Activated T-helper 1 cell treated with anti-CD3 and anti-CD28 coated beads, Interleukin-12 subunit alpha, Interleukin-12 subunit beta, Interleukin-2, Interleukin-4 antibody, amounts not matched to agents 30 ng/mL and 10 ng/mL and 1 ng/mL, durations not matched to agents 14 hours and 24 hours and 36 hours (primary cell): ENCODE results near the gene NHLRC4. TPM values are rescaled to one million over a fixed set of nuclear protein-coding genes. Genes with fewer than 3 reads are reported as not detected.

Source experiments
- DNase-seq: peaks from one replicate; pipeline ENCODE4 v3.0.0; 2021; ENCODE audit warnings: low spot score
- H3K27ac Mint-ChIP-seq: one replicate; pipeline ENCODE4 v1.8.0; 2021; ENCODE audit warnings: mild to moderate bottlenecking, mixed read lengths
- H3K27me3 Mint-ChIP-seq: one replicate; pipeline ENCODE4 v1.8.0; 2022; ENCODE audit warnings: mild to moderate bottlenecking, moderate library complexity, mixed read lengths; ENCODE audit not compliant: insufficient read depth
- H3K36me3 Mint-ChIP-seq: one replicate; pipeline ENCODE4 v1.8.0; 2021; ENCODE audit warnings: low read depth, mixed read lengths
- H3K4me1 Mint-ChIP-seq: one replicate; pipeline ENCODE4 v1.8.0; 2021; ENCODE audit warnings: low read depth, mixed read lengths
- H3K4me3 Mint-ChIP-seq: one replicate; pipeline ENCODE4 v1.8.0; 2021; ENCODE audit warnings: mild to moderate bottlenecking, moderate library complexity, mixed read lengths
- H3K9me3 Mint-ChIP-seq: one replicate; pipeline ENCODE4 v1.8.0; 2021; ENCODE audit warnings: mixed read lengths
- intact Hi-C: fragments of 100-400 bp; cut with micrococcal nuclease; formaldehyde crosslinking; loops from one replicate; pipeline ENCODE4 v1.15.1; 2024
- total RNA-seq: library from RNA; stranded (reverse); gene quantifications from 2 replicates; pipeline ENCODE4 v1.2.3, GENCODE V29; 2022

The NHLRC4 gene, protein sequence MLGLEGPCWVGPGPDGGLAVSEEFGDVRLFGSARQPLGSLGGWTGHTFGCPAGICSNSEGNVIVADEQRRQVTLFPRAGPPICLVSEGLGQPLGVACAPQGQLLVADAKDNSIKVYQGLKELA
- 1.0 and 1.2 TPM in 2 replicates for total RNA-seq

DNA sequence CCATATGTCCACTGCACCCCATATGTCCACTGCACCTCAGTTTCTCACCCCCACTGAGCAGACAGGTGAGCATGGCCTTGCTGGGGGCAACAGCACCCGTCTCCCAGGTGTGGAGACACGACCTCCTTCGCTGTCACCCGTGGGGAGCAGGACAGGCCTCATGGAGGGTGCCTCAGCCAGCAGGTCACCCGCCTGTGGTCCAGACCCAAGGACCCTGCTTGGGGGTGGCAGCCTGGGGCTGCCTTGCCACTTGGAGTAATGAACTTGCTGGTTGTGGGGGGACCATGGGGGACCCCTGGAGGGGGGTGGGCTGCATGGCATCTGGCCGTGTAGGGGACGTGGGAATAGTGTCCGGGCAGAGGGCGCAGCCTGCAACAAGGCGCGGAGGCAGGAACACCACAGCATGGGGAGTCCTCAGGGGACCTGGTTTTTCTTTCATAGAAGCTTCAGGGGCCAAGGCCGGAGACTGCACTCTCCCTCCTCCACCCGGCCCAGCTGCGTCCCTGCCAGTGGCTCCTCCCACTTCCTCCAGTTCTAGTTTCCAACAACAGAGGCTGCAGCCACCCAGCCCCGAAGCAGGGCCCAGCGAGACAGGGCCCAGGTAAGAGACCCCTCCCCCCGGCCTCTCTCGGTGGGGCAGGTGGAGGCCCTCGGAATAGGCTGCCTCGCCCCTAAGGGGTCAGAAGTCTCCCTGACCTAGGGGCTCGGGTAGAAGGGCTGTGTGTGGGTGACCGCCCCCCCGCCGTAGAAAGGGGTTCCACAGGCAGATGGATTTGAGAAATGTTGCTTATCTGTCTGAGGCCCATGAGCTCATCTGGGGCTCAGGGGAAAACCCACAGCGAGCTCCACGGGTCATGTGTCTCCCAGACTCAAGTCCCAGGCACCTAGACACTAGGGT, at the start of gene NHLRC4:
Gene NHLRC4, plus strand, starts transcription at position 531 of the 898 bp plus-strand sequence. CDS start 1,043 bp downstream, outside the sequence.
- DNase-seq, result peak; percentile 58
- intact Hi-C loops, result loop anchor here (2.0 kb wide), 1 partner anchor 70 kb away; the partner anchor contains the start of gene METTL26
- Mint-ChIP-seq H3K9me3 (no peaks in the 10 kb centered on the region), H3K27ac (peak within 1 kb of the TSS; percentile 83), H3K4me3 (peak within 1 kb of the TSS; percentile 64), H3K4me1 (peaks cover 29% of the 10 kb centered on the region), H3K27me3 (peaks cover 4% of the 10 kb centered on the region), H3K36me3 (no peaks in the 10 kb centered on the region)

DNA sequence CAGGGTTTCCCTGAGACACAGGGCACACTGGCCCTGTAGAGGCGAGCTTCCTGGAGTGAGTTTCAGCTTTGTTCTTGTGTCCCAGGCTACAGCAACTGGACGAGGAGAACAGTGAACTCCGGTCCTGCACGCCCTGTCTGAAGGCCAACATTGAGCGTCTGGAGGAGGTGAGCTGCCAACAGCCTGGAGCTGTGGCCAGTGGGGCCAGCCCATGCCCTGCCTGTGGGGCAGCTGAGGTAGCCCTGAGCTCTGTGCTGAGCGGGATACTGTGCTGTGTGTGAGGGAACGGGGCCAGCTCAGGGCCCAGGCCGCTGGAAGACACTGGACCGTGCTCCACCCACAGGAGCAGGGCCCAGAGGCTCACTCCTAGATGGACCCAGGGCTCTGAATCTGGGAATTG, 47.9 kb upstream of the NHLRC4 start:
- H3K27ac Mint-ChIP-seq, result no peak overlapping the region
- peaks cover 2% of the 10 kb centered on the region for H3K36me3 Mint-ChIP-seq
- DNase-seq, result no peak
- no peaks in the 10 kb centered on the region for H3K4me1 Mint-ChIP-seq
- no peak overlapping the region for H3K4me3 Mint-ChIP-seq
- no peaks in the 10 kb centered on the region for H3K27me3 Mint-ChIP-seq
- no peaks in the 10 kb centered on the region for H3K9me3 Mint-ChIP-seq
- intact Hi-C loops, result no loop called here

DNA sequence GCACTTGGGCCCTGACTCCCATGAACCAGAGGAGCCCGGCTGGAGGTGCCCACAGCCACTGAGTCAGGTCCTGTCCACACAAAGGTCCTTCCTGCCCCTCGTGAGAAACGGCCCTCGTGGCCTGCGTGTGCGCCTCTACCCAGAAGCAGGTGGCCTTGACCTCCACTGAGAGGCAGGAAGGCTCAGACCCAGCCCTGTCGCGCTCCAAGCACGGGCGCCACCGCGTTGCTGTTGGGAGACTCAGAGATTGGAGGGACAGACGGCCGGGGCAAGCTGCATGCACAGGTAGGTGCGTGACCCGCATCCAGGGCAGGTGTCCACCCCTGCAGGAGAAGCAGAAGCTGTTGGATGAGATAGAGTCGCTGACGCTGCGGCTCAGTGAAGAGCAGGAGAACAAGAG, 47.4 kb upstream of the NHLRC4 start:
- H3K27ac Mint-ChIP-seq, result no peak overlapping the region
- intact Hi-C loops, result no loop called here
- H3K4me1 Mint-ChIP-seq, result no peaks in the 10 kb centered on the region
- no peaks in the 10 kb centered on the region for H3K27me3 Mint-ChIP-seq
- H3K4me3 Mint-ChIP-seq, result no peak overlapping the region
- H3K36me3 Mint-ChIP-seq, result peaks cover 2% of the 10 kb centered on the region
- no peak for DNase-seq
- no peaks in the 10 kb centered on the region for H3K9me3 Mint-ChIP-seq

DNA sequence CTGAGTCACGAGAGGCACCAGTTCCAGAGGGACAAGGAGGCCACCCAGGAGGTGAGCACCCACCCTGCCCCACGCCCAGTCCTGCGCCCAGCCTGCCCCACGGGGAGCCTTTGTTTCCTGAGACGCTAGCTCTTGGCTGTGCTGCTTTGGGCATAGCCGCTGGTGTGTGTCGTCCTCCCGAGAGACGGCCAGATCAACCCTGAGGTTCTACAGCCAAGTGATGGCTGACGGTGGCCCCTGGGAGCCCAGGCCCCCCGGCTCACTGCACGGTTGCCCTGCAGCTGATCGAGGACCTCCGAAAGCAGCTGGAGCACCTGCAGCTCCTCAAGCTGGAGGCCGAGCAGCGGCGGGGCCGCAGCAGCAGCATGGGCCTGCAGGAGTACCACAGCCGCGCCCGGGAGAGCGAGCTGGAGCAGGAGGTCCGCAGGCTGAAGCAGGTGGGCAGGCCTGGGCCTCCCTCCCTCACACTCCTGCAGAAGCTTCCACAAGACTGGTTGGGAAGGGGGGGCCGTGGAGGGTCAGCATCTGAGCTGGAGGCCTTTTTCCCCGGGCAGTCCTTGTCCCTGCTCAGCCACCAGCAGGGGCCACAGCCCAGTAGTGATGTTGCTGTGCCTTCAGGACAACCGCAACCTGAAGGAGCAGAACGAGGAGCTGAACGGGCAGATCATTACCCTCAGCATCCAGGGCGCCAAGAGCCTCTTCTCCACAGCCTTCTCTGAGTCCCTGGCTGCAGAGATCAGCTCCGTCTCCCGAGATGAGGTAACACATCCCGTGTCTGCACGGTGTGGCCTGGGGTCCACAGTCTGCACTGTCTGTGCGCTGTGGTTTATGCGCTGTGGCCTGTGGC, 46.7 kb upstream of the NHLRC4 start:
- Mint-ChIP-seq H3K4me3 (no peak overlapping the region), H3K4me1 (peaks cover under 1% of the 10 kb centered on the region), H3K27ac (no peak overlapping the region), H3K36me3 (peaks cover 2% of the 10 kb centered on the region), H3K9me3 (no peaks in the 10 kb centered on the region), H3K27me3 (no peaks in the 10 kb centered on the region)
- intact Hi-C loops, result no loop called here
- DNase-seq, result no peak

DNA sequence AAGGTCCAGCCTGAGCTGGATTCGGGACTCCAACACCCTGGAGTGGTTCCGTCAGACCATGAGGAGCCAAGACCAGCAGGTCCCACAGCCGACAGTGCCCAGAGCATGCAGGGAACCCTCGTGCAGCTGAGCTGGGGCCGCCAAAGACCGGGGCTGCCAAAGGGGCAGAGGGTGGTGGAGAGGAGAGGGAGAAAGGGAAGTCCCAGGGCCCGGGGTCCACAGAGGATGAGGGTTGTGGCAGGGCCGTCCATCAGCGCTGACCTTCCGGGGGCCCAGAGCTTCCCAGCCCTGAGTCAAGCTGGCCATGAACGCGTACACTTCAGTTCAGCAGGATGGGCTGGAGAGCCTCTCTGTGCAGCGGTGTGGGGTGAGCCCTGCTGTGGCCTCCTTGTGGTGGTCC, 46.0 kb upstream of the NHLRC4 start:
- Mint-ChIP-seq H3K4me3 (no peak overlapping the region), H3K9me3 (no peaks in the 10 kb centered on the region), H3K27ac (no peak overlapping the region), H3K4me1 (peaks cover 8% of the 10 kb centered on the region), H3K27me3 (no peaks in the 10 kb centered on the region), H3K36me3 (peaks cover 8% of the 10 kb centered on the region)
- intact Hi-C loops, result no loop called here
- no peak for DNase-seq

DNA sequence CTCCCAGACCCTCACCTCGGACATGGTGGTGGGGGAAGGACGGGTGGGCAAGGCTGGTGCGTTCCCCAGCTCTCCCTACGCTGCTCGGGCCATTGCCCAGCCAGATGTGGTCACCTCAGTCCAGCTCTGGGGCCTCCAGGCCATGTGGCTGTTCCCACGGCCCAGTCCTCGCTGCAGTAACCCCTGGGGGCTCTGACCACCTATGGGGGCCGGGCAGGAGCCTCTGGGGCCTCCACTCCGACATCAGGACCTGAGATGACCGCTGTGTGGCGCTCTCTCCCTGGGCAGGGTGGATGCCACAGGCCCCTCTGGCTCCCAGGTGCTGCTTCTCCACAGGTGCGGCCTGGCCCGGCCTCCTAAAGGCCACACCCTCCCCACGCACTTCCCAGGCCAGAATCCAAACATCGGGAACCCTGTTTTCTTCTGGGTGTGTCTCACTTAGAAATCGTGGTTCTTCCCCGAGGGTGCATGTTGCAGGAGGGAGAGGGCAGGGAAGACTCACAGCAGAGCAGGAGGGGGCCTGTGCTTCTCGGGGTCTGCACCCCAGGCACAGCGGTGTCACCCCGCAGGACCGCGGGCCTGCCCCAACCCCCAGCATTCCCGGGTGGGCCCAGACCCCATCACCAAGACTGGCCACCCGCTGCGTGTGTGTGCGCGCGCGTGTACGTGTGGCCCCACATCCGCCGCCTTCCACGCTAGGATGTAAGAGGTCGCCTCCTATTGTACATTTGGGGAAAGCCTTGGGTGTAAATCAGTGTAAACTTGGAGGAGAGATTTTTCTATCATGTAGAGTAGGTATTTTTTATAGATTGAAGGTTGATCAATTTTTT, 45.2 kb upstream of the NHLRC4 start:
- H3K36me3 Mint-ChIP-seq, result peaks cover 8% of the 10 kb centered on the region
- DNase-seq, result no peak
- H3K9me3 Mint-ChIP-seq, result no peaks in the 10 kb centered on the region
- H3K4me3 Mint-ChIP-seq, result no peak overlapping the region
- peaks cover 9% of the 10 kb centered on the region for H3K4me1 Mint-ChIP-seq
- intact Hi-C loops, result no loop called here
- H3K27me3 Mint-ChIP-seq, result no peaks in the 10 kb centered on the region
- no peak overlapping the region for H3K27ac Mint-ChIP-seq

DNA sequence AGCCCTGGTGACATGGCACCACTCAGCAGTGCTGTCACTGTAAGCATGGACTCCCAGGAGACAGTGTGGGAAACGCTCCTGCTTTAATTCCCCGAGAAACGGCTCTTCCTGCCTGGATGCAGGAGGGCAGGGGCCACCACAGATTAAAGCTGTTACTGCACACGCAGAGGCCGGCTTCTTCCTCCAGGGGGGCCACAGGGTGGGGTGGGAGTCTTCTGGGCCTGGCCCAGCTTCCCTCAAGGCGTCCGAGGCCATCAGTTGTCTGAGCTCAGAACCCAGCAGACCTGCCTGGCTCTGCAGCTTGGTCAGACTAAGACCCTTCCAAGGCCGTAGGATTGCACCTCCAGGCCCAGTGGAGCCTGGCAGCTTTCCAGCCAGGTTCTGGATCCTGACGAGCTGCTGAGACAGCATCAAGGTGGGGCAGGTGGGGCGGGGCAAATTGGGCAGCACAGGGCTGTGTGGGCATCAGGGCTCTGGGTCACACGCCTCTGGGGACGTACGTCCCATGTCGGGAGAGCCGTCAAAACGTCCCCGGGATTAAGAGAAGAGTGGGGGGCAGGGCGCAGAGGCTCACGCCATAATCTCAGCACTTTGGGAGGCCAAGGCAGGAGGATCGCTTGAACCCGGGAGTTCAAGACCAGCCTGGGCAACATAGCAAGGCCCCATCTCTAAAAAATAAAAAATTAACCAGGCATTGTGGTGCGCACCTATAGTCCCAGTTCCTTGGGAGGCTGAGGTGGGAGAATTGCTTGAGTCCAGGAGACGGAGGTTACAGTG, 44.3 kb upstream of the NHLRC4 start:
- Mint-ChIP-seq H3K9me3 (no peaks in the 10 kb centered on the region), H3K4me1 (peaks cover 9% of the 10 kb centered on the region), H3K4me3 (no peak overlapping the region), H3K27ac (no peak overlapping the region), H3K36me3 (peaks cover 8% of the 10 kb centered on the region), H3K27me3 (no peaks in the 10 kb centered on the region)
- intact Hi-C loops, result no loop called here
- no peak for DNase-seq

DNA sequence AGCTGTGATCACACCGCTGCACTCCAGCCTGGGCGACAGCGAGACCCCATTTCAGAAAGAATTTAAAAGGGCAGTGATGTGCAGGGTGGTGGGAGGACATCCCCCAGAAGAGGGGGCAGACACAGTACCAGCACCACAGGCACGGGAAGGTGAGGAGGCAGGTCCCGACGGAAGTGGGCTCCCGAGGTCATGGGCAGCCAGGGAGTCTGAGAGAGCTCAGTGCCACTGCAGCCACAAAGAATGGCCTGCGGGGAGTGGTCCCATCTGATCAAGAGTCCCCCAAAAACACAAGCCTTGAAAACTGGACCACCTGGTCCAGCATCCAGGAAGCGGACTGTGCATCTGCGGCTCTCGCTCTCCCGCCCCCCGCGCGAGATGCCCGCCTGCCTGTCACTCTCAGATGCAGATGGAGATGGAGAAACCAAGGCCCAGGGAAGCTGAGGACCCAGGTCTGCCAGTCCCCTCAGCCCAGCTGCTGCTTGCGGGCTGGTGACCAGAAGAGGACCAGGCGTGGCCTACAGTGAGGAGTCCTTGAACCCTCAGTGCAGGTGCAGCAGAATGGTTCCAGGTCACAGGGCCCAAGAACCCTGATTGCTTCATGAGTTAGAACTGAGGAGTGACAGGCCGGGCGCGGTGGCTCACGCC, 43.6 kb upstream of the NHLRC4 start:
- intact Hi-C loops, result no loop called here
- H3K4me1 Mint-ChIP-seq, result peaks cover 9% of the 10 kb centered on the region
- H3K36me3 Mint-ChIP-seq, result peaks cover 8% of the 10 kb centered on the region
- no peaks in the 10 kb centered on the region for H3K27me3 Mint-ChIP-seq
- no peak overlapping the region for H3K4me3 Mint-ChIP-seq
- no peak for DNase-seq
- H3K27ac Mint-ChIP-seq, result peak overlapping the region; percentile 18
- H3K9me3 Mint-ChIP-seq, result no peaks in the 10 kb centered on the region

DNA sequence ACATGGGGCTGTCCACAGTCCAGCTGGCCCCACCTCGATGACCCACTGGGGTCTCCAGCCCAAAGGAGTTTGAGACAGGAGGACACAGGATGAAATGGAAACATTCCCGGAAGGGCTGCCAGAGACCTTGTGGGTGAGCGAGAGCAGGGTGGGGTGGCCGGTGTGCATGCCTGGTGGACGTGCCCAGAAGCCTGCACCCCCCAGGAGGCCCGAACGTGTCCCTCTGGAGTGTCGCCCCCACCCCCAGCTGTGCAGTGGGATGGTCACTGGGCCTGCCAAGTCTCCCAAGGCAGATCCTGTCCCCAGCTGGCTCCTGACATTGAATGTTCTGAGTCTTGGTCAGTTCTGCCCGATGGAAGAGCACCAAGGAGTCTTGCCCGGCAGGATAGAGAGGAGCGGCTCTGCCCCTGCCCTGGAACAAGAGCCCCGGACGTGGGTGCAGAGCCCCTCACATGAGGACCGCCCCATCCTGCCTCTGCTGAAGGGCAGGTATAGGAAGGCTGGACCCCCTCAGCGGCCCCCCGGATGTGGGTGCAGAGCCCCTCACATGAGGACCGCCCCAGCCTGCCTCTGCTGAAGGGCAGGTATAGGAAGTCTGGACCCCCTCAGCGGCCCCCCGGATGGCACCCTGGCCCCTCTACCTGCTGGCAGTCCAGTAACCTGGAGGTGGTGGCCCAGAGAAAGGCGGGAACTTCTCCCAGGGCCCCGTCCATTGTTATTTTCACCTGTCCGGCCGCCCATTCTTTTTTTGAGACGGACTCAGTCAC, 42.3 kb upstream of the NHLRC4 start:
- Mint-ChIP-seq H3K27ac (peak overlapping the region; percentile 34), H3K27me3 (no peaks in the 10 kb centered on the region), H3K9me3 (no peaks in the 10 kb centered on the region), H3K36me3 (peaks cover 8% of the 10 kb centered on the region), H3K4me3 (no peak overlapping the region), H3K4me1 (peaks cover 9% of the 10 kb centered on the region)
- intact Hi-C loops, result loop anchor here (1.0 to 5.0 kb wide), 3 partner anchors 99 to 283 kb away; partner anchors contain the start of genes PGAP6 and RAB11FIP3
- DNase-seq, result no peak

DNA sequence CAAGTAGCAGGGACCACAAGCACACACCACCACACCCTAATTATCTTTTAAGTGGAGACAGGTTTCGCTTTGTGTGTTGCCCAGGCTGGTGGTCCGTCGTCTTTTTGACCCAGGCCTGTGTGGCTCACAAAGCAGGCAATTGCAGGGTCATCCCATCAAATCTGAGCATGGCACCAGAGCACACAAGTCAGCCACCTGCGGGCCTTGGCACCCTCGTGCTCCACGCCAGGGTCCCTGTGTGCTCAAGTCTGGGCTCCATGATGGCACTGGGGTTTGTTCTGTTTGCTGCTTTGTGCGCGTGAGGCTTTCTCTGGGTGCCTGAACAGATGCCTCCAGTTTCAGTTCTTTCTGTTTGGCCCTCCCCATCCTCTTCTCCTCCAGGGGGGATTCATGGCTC, 41.7 kb upstream of the NHLRC4 start:
- Mint-ChIP-seq H3K9me3 (no peaks in the 10 kb centered on the region), H3K4me3 (peak overlapping the region; percentile 89), H3K4me1 (peaks cover 9% of the 10 kb centered on the region), H3K27ac (peak overlapping the region; percentile 99), H3K36me3 (peaks cover 8% of the 10 kb centered on the region), H3K27me3 (no peaks in the 10 kb centered on the region)
- DNase-seq, result no peak
- intact Hi-C loops, result loop anchor here (1.0 to 5.0 kb wide), 3 partner anchors 100 to 282 kb away; partner anchors contain the start of genes PGAP6 and RAB11FIP3
